ENCODE results near the gene SLC22A23.

GRCh38 chr6:3282476-3283236 is 174.2 kb downstream of the SLC22A23 start:
- no peak for TF ChIP-seq CTCF (conservative IDR thresholded peaks at IDR 0.05)
- no peak for TF ChIP-seq ZFX (IDR thresholded peaks at IDR 0.05)

Data from C4-2B (cell line).